HG03025 (cell line): Measurements from ENCODE around the gene BCL11A.

ENCODE experiments used
- ATAC-seq: cut with Tn5 transposase; IDR thresholded peaks from one replicate; pipeline ENCODE4 v1.9.1; 2021; ENCODE audit warnings: mild to moderate bottlenecking, moderate library complexity; ENCODE audit not compliant: unreplicated experiment, low FRiP score

BCL11A gene

GRCh38 chr2:60548311-60548710 lies 5.1 kb downstream of the BCL11A start:
- no peak for ATAC-seq

- ATAC-seq: no peak
These were observed 5.6 kb downstream of the BCL11A start for GRCh38 chr2:60547841-60548240.

- ATAC-seq: no peak
These were observed 6.6 kb downstream of the BCL11A start for GRCh38 chr2:60546756-60547420.

DNA sequence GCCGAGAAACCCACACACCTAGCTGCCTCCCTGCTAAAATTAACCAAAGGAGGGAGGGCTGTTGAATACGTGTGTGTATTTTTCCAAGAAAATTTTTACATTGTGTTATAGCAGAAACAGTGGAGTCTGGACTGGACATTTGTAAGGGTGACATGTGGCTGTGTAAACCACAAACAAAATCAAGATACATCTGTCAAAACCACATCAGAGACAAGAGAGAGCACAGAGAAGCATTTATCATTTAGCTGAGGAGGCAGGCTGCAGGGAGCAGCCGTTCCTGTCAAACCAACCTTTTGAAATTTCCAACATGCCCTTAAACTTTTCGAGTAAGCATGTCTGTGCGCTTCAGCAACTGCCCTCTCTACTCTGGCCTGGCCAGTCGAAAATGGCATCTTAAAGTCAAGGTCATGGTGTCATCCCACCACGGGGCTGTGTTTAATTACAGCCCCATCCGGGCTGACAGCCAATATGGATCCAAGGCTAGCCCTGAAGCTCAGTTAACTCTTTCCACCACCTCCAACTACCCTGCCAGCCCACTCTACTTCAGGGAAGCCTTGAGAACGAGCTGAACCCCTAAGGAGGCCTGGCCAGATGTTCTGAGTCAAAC lies 8.4 kb downstream of the BCL11A start:
- no peak for ATAC-seq

DNA sequence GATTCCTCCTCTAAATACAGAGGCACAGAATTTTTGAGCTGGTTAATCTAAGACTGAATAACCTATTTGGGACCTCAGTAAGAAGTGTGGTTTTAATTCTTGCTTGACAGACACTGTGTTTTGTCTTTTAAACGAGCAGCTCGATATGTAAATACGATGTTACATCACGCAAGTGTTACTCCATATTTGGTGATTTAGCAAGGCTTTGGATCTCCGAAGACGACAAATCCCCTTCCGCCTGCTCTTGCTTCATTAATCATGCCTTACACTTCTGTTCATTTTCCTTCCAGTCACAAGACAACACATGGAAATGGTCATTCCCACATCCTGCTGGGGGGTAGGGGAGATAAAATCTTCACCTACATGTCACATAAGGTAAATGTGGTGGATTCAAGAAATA lies 9.4 kb downstream of the BCL11A start:
- ATAC-seq: no peak

- no peak for ATAC-seq
These were observed 12.3 kb downstream of the BCL11A start for GRCh38 chr2:60541056-60541651.

GRCh38 chr2:60540074-60540473 lies 13.4 kb downstream of the BCL11A start:
- no peak for ATAC-seq

GRCh38 chr2:60539140-60539539 lies 14.3 kb downstream of the BCL11A start:
- ATAC-seq: no peak

GRCh38 chr2:60538101-60538500 lies 15.4 kb downstream of the BCL11A start:
- ATAC-seq: no peak

- no peak for ATAC-seq
These were observed 16.7 kb downstream of the BCL11A start for GRCh38 chr2:60536746-60537145.

DNA sequence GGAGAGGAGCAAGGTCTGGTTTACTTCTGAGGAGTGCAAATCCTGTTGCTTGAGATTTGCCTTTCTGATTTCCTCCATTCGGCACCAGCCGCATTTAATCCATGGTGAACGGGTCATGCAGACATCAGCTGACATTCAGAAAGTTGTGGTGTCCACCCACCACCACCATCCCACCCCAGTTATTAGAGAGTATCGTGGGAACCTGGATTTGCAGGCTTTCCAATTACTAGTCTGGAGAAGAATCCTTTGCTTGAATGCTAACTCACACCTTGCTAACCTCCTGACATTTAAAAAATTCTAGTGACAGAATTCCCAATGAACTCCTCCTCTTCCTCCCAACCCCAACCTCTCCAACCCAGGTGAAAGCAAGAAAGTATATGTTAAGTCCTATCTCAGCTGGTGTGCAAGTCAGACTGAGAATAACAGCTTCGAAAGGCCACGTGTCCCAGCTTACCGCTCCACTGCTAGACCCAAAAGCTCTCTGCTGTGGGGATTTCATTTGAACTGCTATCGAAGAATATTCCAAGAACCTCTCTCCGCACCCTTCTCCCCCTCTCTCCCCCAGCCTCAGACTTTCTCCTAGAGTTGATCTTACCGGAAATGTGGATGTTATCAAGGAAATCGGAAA lies 17.7 kb downstream of the BCL11A start:
- ATAC-seq: peak; percentile 85

- ATAC-seq: no peak
These were observed 18.4 kb downstream of the BCL11A start for GRCh38 chr2:60534892-60535684.

DNA sequence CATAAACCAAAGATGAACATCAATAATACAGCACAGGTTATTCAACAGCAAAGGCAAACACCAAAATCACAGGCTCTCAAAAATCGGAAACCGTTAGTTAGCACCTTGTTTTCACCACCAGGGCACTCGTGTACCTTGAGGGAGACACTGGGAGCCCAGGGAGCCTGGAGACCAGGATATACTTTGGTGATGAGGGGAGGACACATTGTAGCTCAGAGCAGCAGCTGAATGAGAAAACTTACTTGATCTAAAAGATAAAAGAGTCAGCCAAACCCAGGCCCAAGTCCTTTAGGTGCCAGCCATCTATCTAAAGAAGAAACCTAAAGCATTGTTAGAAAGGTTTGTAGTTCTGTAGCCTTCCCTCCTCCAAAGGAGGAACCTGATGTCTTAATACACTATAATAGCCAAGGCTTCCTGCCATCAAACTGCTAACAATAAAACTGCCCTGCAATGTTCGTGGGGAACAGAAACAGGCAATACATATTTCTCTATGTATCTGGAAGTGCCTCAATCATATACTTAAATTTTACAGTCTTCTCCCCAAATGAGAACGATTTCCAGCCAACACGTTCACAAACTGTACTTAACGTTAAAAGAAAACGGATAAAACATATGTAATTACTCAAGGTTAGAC lies 19.3 kb downstream of the BCL11A start:
- ATAC-seq: no peak

DNA sequence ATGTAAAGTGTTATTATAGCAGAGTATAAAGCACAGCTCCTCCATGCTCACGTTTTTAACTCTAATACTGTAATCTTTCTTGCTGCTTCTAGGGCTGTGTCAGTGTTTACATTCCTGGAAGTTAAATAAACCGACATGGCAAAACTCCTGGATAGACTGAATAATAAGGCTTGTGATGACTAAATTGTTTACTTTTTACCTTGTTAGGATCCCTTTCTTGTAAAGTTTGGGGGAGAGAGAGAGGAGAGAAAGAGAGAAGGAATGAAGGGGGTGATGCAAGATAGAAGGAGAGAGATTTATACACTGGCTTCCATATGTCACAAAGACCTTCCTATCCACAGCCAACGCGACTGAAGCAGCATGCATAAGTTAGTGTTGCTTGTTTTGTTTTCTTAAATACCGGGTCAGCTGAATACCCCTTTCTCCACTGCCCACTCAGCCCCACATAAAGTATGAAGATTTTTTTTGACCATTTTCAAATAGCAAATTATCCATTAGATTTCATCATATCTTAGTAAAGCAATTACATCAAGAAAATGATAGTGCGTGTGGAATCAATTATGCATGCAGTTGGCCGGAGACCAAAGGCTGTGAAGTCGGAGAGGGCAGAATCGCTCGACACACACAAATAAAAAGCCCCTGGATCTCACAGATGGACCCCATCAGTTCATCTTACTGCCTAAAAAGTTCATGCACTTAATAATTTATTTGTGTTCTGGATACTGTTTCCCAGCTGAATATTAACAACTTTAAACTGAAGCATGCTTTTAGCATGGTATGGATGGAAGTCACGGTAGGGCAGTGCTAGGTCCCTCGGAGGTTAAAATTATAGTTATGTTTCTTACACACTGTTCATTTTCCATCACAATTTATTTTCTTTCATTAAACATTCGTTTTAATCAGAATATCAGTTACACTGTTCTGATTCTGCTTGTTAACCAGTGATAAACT lies 20.1 kb downstream of the BCL11A start:
- no peak for ATAC-seq

DNA sequence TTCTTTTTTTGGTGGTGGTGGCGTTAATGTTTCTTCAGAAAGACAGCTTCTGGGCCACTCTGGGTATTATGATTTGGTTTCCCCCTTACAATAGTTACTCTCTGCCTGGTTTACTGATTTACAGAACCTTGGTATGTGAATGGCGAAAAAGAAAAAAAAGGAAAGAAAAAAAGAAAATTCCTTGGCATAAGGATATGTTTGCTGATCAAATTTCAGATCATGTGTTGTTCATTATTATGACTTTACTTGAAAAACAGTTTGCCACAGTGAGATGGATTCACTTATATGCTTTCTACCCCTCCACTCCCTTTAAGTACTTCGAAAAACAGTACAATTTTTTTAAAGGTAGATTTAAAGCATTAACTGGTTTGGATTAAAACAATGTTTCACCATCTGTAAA lies 21.0 kb downstream of the BCL11A start:
- no peak for ATAC-seq

DNA sequence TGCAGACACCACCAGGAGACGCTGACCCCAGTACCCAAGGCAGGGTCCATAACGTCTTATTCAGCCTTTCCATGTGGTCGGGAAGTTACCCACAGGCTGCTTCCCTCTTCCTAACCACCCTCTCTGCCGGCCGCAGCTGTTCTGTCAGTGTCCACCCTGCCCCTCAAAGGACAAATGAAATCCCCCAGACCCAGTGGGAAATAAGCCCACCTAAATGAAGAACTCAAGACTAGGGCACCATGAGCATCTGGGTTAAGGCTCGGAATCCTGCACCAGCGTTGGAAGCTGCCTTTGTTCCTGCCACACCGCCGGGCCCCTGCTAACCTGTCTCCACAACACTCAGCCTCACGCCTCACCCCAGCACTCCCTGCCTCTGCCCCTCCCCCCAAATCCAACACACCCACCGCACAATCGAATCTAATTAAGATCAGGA lies 21.7 kb downstream of the BCL11A start:
- no peak for ATAC-seq

- ATAC-seq: no peak
These were observed 22.7 kb downstream of the BCL11A start for GRCh38 chr2:60530660-60531281.

GRCh38 chr2:60529785-60530627 lies 23.4 kb downstream of the BCL11A start:
- ATAC-seq: no peak
